Activated CD8-positive, alpha-beta memory T cell treated with anti-CD3 and anti-CD28 coated beads for 4 hours (primary cell): ENCODE data around the gene MSL3.

ENCODE experiments used
- DNase-seq, 2 donors: peaks; one replicate each; pipeline ENCODE4 v3.0.0-alpha.2; 2020; ENCODE audit warnings: low read depth in 2 of 2

MSL3 gene

GRCh38 chrX:11759172-11759460 lies 1.1 kb downstream of the MSL3 start:
- DNase-seq: no peak

DNA sequence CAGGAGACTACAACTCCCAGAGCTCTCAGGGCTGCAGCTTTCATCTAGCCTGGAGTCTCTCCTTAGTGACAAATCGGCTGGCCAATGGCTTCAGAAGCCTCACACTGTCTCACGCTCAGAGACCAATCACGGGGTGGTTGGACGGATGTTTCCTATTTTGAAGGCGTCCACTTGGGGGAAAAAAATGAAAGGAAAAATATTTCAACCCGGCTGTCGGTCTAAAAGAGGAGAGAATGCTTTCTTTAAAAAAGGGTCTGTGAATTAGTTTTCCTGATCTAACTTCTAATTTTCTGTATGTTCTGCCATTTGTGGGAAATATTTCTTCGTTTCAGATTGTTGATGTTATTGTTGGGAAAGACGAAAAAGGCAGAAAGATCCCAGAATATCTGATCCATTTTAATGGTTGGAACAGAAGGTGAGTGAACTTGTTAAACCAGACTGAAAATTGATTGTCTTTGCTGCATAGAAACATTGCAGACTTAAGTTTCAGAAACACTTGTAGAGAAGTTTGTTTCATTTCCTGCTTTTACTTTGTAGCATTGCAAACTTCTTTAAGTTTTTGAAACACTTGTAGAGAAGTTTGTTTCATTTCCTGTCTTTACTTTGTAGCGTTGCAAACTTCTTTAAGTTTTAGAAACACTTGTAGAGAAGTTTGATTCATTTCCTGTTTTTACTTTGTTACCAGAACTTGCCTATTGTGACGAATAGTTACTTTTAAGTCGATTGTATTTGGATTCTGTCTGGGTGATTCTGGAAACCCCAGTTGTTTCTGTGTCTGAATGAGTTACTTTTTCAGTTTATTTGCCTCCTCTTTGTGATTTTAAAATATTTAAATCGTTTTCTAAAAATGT lies 1.6 kb downstream of the MSL3 start:
- peak; percentile 41 to 50 for DNase-seq

DNA sequence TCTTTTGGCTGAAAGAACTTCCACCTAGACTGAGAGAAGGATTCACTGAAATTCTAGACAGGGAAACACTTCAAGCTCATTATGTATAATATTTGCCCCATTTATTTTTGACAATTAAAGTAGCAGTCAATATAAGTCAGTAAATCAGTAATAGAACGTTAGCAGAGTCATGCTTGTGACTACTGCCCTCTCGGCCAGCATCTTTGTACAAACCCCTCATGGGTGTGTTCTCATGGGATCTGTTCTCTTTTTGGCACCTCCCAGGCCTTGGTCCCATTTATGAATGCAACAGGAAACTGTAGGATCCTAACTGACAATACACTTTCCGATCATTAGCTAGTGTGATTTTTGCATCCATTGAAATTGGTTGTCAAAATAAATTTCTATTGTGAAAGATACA lies 2.9 kb downstream of the MSL3 start:
- DNase-seq: no peak

DNA sequence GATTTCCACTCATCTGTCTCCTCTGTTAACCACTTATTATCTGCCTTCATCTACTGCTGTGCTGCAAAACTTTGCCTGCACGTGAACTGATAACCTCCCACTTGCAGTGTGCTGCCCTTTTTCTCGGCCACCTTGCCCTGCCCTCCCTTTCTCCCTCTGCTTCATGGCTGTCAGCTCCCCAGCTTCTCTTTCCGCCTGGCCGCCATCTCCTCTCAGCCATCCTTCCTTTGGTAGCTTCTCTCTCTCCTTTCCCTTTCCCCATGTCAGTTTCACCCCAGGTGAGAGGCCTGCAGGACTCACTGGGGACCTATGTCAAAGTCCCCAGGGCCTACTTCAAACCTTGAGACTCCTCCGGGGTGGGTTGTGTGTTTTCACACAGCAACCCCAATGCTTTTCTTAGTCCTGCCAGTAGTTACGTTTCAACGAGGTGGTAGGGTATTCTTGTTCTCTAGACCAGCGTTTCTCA lies 6.6 kb downstream of the MSL3 start:
- no peak for DNase-seq

DNA sequence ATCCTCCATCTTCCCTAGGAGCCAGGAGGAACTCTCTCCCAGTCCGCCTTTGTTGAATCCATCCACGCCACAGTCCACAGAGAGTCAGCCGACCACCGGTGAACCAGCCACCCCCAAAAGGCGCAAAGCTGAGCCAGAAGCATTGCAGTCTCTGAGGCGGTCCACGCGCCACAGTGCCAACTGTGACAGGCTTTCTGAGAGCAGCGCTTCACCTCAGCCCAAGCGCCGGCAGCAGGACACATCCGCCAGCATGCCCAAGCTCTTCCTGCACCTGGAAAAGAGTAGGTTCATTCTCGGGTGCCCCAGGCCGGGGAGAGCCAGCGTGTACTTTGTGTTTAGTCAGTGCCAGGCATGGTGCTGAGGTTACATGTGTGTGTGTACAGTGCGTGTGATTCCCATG lies 7.4 kb downstream of the MSL3 start:
- DNase-seq: no peak

- no peak for DNase-seq
Measured at GRCh38 chrX:11766487-11766886, 8.4 kb downstream of the MSL3 start.

DNA sequence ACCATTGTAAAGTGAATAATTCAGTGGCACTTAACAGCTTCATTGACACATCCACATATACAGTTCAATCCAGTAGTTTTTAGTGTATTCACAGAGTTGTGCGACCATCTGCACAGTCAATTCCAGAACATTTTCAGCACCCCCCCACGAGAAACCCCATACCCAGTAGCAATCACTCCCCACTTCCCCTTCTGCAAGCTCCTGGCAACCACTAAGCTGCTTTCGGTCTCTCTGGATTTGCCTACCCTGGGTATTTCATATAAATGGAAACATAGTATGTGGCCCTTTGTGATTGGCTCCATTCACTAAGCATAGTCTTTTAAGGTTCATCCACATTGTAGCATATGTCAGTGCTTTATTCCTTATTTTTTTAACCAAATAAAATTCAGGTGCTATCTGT lies 10.0 kb downstream of the MSL3 start:
- DNase-seq: no peak

DNA sequence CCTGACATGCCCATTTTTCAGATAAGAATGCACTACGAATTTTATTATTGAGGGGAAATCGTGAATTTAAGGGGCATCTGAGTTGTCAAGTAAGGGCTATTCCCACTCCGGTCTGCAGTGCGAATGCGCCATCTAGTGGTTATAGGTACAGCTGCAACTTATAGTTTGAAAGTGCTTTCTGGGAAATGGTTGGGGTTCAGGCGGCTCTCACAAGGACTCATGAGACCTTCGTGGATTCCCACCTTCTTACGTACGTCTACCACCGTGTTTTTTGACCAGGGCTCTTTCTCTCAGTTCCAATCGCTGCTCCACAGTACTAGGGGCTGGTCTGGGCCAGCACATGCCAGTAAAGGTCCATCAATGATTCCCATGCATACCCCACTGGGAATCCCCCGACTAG lies 12.3 kb downstream of the MSL3 start:
- no peak for DNase-seq

DNA sequence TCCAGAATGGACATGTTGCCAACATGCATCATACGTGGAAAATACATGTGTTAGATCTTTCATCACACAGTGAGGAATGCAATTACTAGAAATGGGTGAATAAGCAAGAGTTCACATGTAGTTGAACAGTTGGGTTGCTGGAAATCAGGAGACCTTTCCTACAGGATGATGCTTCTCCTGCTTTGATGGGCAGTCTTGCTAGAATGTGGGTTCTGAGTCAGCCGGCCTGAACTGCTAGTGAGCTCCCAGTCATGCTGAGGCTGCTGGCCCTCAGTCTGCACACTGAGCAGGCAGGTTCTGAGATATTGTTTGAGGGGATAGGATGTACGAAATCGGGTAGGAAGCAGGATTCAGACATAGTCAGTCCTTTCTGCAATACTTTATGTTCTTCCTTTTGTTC lies 20.2 kb downstream of the MSL3 start:
- DNase-seq: no peak

DNA sequence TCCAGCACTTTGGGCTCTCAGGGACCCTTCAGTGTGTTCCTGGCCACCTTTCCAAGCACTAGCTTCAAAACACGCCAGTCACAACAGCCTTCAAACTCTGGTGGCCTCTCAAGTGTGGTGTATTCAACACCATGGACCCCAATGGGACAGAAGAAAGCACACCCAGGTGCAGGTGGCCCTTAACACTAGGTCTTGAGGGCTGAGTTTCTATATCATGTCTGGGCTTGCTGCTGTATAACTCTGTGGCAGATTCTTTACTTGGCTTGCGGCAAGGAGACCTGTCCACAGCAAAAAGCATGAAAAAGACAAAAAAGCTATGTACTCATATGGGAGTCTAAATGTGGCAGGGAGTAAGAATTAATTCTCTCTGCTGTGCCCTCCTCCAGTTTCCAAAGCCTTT lies 23.1 kb downstream of the MSL3 start:
- no peak for DNase-seq

DNA sequence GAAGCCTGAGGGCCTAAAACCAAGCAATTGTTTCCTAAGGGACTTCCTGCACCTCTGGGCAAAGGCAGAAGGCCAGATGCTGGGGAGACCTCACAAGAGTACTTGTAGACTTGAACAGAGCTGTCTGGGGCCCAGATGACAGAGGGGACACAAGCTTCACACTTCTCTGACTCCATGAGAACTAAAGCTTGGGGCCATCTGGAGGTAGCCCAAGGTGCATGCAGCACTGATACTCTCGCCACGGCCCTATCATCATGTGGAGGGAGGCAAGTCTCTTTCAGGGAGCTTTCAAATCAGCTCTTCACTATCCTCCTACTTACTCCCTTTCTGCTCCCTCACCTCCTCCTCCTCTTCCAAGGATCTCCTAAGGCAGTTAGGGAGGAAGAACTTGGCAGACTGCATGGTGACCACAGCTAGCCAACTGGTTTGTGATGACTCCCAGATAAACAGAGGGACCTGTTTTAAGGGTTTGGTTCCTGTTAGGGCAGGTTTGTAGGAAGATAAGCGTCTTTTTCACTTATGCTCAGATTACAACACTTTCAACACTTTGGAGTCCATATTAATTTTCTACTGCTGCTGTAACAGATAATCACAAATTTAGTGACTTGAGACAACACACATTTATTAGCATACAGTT lies 23.8 kb downstream of the MSL3 start:
- DNase-seq: no peak

DNA sequence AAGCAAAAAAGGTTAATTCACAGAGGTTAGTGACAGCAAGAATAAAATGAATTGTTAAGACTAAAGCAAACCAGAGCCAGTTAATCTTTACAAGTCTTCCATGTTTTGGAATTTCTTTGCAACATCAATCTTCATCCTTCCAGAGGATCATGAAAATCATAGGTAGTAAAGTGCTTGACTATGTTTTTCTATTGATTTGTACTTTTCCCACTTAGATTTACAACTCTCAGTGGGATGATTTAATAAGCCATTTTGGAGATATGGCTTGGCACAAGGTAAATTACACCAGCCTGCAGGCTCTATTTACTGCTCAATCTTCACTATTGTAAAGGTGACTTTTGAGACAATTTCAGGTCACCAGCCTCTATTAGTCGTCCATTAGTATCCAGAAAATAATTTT lies 26.5 kb downstream of the MSL3 start:
- DNase-seq: no peak

- no peak for DNase-seq
Measured at GRCh38 chrX:11786862-11787261, 28.8 kb downstream of the MSL3 start.

DNA sequence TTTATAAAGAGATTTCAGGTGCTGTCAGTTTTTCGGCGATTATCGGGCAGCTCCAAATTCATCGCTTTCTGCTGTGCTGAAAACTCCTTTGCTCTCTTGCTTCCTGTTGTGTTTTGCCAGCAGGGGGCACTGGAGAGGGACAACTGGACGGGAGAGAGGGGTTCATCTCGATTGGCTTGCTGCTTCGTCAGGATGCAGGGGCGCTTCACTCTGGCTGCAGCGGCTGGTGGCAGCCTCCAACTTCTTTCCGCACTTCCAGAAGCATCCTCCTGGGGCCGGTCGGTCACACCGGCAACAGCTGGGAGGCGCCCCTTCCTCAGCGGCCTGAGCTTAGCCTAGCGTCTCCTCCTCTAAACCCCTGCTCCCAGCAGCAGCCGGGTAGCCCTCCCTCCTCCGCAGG lies 29.5 kb downstream of the MSL3 start:
- DNase-seq: peak; percentile 38 to 41

DNA sequence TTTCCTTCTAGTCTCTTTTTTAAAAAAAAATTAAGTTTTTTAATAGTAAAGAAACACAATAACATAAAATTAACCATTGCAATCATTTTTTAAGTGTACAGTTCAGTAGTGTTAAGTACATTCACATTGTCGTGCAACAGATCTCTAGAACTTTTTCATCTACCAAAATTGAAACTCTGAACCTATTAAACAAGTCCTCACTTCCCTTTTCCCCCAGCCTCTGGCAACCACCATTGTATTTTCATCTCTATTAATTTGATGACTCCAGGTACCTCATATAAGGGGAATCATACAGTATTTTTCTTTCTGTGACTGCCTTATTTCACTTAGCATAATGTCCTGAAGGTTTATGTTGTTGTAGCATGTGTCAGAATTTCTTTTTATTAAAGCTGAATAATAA lies 31.8 kb downstream of the MSL3 start:
- no peak for DNase-seq

- DNase-seq: no peak
Measured at GRCh38 chrX:11791090-11791489, 33.1 kb downstream of the MSL3 start.

- DNase-seq: no peak
Measured at GRCh38 chrX:11791537-11791936, 33.5 kb downstream of the MSL3 start.

DNA sequence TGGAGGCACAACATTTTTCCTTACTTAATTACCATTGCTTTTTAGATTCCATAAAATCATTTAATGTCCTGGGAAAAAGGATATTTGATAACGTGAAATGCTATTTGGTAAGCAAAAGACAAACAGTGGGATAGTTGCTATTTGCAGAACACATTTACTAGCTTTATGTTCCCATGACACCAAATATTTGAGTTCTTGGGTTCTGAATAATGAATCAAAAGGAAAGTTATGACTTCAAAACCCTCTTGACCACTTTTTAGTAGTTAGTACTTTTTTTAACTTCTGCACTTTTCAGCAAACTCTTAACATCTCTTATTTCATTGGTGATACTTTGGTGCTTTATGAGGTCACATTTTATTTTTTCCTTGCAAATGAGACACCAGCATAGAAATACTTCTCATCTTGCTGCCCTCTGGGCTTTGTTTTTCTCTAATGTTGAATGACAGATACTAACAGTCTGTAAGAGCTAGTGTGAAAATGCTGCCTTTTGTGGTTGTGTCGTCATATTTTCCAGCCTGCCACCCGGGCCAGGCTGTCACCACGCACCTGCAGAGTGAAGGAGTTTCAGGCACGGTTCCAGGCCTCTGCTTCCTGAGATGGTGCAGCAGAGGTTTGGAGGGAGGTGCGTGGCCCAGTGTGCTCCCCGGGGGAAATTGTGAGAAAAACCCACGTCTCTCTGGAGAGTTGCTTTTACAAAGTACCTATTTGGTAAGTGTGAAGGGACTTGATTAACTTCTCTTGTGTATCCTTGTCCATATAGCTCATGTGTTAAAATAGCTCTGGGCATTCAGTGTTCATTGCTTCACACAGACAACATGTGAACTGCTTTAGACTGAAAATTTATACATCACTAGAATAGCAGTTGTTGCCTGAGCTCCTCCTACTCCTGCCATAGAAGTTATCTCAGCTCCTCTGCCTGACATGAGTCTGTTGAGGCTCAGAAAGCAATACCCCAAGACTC lies 34.7 kb downstream of the MSL3 start:
- peak; percentile 37 to 48 for DNase-seq

GRCh38 chrX:11793734-11794133 lies 35.7 kb downstream of the MSL3 start:
- no peak for DNase-seq

- DNase-seq: no peak
Measured at GRCh38 chrX:11813341-11813740, 55.3 kb downstream of the MSL3 start.
